HG03460 (cell line): ENCODE results near the gene PROSER1.
A peak's percentile ranks its signal among the peaks of the same experiment; 100 is the strongest.
"Not testable (repeated sequence)": the region's sequence is repeated elsewhere in the genome, so short reads cannot be mapped to it uniquely, and the experiment has no call there.

Experiments
- ATAC-seq: cut with Tn5 transposase; IDR thresholded peaks from one replicate; pipeline ENCODE4 v1.9.1; 2021; ENCODE audit not compliant: unreplicated experiment

The PROSER1 gene

GRCh38 chr13:39037880-39038568 lies at the start of gene PROSER1, which contains the start of gene NHLRC3:
TSS of gene PROSER1 (minus strand) at chr13:39038089. CDS start at chr13:39037242, 847 bp downstream.
TSS of gene NHLRC3 (plus strand) at chr13:39038456. CDS start at chr13:39038640, 184 bp downstream.
- ATAC-seq = peak; percentile 71

DNA sequence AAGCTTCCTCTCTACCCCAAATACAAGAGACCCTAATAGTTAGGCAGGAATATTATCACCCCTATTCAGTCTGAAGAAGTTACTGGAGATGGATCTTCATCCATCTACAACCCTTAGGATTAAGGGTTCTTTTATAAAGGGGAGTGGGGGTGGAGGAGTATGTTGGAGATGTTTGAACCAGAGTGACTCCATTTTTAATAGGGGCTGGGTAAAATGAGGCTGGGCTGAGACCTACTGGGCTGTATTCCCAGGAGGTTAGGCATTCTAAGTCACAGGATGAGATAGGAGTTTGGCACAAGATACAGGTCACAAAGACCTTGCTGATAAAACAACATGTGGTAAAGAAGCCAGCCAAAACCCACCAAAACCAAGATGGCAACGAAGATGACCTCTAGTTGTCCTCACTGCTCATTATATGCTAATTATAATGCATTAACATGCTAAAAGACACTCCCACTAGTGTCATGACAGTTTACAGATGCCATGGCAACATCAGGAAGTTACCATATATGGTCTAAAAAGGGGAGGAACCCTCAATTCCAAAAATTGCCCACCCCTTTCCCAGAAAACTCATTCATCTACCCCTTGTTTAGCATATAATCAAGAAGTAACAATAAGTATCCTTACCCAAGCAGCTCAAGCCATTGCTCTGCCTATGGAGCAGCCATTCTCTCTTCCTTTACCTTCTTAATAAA lies 48.5 kb upstream of the PROSER1 start:
- not testable (repeated sequence) for ATAC-seq

- no peak for ATAC-seq
Measured at GRCh38 chr13:39073983-39074382, 36.1 kb upstream of the PROSER1 start.

GRCh38 chr13:39072842-39073241 lies 35.0 kb upstream of the PROSER1 start:
- no peak for ATAC-seq

DNA sequence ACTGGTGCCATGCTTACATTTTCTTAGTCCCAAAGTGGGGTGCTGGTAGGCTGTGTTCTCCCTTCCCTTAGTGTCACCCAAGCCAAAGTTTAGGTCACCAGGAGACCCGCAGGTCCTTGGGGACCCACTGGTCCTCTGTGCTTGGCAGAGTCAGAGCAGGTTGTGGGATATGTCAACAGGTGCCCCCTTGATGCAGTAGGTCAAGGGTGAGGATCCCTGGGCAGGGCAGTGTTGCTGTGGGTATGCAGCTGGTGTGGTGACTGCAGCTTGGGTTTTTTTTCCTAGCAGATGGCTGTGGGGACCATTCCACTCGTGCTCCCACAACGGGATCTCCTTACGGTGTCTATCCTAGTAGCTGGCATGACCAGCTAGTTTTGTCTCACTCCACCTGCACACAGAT lies 24.1 kb upstream of the PROSER1 start:
- ATAC-seq = no peak

DNA sequence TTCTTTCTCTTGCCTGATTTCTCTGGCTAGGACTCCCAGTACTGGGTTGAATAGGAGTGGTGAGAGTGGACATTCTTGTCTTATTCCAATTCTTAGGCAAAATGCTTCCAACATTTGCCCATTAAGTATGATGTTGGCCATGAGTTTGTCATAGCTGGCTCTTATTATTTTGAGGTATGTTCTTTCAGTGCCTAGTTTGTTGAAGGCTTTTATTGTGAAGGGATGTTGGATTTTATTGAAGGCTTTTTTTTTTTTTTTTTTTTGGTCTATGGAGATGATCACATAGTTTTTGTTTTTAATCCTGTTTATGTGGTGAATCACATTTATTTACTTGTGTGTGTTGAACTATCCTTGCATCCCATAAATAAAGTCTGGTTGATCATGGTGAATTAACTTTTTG lies 20.2 kb upstream of the PROSER1 start:
- ATAC-seq = no peak

DNA sequence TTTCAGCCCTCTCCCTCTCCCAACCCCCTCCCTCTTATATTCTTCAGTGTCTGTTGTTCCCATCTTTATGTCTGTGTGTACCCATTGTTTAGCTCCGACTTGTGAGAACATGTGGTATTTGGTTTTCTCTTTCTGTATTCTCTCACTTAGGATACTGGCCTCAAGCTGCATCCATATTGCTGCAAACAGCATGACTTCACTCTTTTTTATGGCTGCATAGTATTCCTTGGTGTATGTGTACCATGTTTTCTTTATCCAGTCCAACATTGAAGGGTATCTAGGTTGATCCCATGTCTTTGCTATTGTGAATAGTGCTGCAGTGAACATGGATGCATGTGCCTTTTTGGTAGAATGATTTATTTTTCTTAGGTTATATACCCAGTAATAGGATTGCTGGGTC lies 18.1 kb upstream of the PROSER1 start:
- no peak for ATAC-seq

- ATAC-seq = no peak
Measured at GRCh38 chr13:39054112-39054511, 16.2 kb upstream of the PROSER1 start.

DNA sequence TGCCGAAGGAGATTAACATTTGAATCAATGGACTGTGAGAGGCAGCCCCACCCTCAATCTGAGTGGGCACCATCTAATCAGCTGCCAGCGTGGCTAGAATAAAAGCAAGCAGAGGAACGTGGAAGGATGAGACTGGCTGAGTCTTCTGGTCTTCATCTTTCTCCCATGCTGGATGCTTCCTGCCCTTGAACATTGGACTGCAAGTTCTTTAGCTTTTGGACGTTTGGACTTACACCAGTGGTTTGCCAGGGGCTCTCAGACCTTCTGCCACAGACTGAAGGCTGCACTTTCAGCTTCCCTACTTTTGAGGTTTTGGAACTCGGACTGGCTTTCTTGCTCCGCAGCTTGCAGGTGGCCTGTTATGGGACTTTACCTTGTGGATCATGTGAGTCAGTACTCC lies 15.1 kb upstream of the PROSER1 start:
- no peak for ATAC-seq

GRCh38 chr13:39051157-39051556 lies 13.3 kb upstream of the PROSER1 start:
- ATAC-seq = no peak

GRCh38 chr13:39049274-39049673 lies 11.4 kb upstream of the PROSER1 start:
- ATAC-seq = no peak

DNA sequence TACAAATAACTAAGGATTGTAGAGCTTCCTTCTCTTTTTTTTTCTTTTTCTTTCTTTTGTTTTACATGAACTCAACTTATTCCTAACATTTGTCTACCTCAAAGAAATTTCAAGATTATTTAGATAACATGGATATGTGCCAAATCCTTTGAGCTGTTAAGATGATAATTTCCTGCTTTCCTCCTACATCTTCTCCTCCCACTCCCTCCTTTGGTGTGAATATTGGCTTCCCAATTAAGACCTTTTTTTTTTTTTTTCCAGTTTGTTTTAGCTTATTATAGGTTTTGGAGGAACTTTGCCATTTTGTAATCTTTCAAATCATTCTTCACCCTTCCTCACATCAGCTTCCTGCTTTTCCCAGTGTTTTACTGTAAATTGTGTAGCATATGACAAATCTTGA lies 10.9 kb upstream of the PROSER1 start:
- ATAC-seq = no peak

DNA sequence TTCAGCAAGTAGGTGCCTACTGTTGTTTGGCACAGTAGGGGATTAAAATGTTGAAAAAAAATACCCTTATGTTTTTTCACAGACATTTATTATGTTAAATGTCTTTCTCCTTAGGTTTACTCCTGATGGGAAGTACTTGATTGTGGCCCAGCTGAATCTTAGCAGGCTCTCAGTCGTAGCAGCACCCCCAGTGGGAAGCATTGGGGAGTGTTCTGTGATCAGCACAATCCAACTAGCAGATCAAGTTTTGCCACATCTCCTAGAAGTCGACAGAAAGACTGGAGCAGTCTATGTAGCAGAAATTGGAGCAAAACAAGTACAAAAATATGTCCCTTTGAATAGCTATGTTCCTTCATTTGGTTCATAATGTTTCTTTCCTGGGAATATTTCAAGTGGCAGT lies 9.7 kb upstream of the PROSER1 start:
- ATAC-seq = no peak

DNA sequence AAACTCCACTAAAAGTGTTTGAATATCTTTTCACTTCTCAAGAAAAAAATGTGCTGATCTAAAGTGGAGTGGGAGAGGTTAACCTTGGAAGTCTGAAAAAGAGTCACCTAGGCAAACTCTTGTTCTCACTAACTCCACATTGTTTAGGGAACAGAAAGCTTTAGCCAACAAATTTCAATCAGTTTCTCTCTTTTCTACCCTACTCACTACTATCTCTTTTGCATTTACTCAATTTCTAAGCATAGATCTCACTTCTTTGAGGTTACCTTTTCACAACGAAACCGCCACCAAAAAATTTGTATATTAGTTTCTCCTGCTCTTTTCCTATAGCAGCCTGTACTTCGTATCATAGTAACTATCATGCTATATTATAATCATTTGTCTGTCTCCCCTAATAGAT lies 6.6 kb upstream of the PROSER1 start:
- ATAC-seq = peak; percentile 45

DNA sequence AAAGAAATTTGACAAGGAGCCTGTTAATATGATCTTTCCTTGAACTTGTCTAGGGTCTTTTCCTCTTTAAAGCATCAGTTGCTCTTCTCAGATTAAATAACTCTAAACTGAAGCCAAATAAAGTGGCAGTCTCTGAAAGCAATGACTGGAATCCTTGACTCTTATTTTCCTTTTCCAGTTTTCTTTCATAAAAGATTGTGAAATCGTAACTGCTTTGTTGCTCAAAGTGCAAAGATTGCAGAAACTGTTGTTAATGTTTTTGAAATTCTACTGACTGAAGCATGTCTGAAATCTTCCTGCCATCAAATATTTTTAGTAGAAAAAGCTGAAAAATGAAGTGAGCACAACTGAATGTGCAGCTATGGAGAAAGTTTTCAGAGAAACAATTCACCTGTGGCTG lies 2.3 kb upstream of the PROSER1 start:
- ATAC-seq = no peak

- ATAC-seq = no peak
Measured at GRCh38 chr13:39039041-39039440, 1.2 kb upstream of the PROSER1 start.

GRCh38 chr13:39038569-39039030 lies 711 bp upstream of the PROSER1 start:
- peak; percentile 33 for ATAC-seq

DNA sequence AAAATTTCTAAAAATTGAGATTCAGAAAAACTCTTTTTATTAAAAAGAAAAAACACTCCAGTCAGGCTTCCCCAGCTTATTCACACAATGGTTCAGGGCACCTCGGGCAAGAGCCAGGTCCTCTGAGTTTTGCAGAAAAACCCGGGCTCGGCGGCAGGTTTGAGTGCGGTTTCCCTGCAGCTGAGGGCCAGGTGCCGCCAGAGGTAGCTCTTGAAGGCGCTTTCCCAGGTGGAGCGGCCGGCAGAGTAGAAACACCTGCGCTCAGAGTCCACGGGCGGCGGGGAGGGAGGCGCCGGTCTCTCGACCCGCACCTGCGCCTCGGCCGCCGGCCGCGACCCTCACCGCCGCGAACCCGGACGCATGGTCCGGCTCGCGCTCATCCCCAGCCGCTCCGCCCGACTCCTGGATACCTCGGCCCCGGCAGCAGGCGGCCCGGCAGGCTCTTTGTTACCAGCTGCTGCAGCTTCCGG lies 444 bp downstream of the PROSER1 start:
- ATAC-seq = peak; percentile 21

GRCh38 chr13:39036212-39036611 lies 1.7 kb downstream of the PROSER1 start:
- ATAC-seq = no peak

GRCh38 chr13:39035799-39036198 lies 2.1 kb downstream of the PROSER1 start:
- ATAC-seq = no peak

- no peak for ATAC-seq
Measured at GRCh38 chr13:39035204-39035603, 2.7 kb downstream of the PROSER1 start.

- ATAC-seq = no peak
Measured at GRCh38 chr13:39034085-39034484, 3.8 kb downstream of the PROSER1 start.
